Testis (tissue), 3 donors: ENCODE measurements around the gene PEX6. TPM values are rescaled to one million over a fixed set of nuclear protein-coding genes. Genes with fewer than 3 reads are reported as not detected.

ENCODE experiments used
- DNase-seq: peaks from one replicate; pipeline ENCODE4 v3.0.0-alpha.2; 2019
- H3K27ac ChIP-seq, 2 donors: fragments of 200-600 bp; sonication (generic); one replicate each; pipeline ENCODE4 v1.5.1; 2019
- H3K27me3 ChIP-seq: fragments of 200-600 bp; sonication (generic); one replicate; pipeline ENCODE4 v1.5.1; 2019
- H3K36me3 ChIP-seq: fragments of 200-600 bp; sonication (generic); one replicate; pipeline ENCODE4 v1.5.1; 2017; ENCODE audit warnings: low read depth; ENCODE audit errors: missing control alignments
- H3K4me1 ChIP-seq: fragments of 200-600 bp; sonication (generic); one replicate; pipeline ENCODE4 v1.5.1; 2019
- H3K4me3 ChIP-seq, 2 donors: fragments of 200-600 bp; sonication (generic); one replicate each; pipeline ENCODE4 v1.5.1; 2017 to 2019
- H3K9me3 ChIP-seq: fragments of 200-600 bp; sonication (generic); one replicate; pipeline ENCODE4 v1.5.1; 2017
- POLR2A ChIP-seq: fragments of 450-650 bp; IDR thresholded peaks from one replicate; pipeline ENCODE4 v1.6.1; 2017; ENCODE audit warnings: antibody characterized with exemption, mild to moderate bottlenecking, moderate library complexity
- WGBS, 2 donors: methylation state at CpG; one replicate each; pipeline ENCODE4 v1.1.5; 2018; 5-methylcytosine and 5-hydroxymethylcytosine counted together
- intact Hi-C: fragments of 100-400 bp; cut with DNase I; formaldehyde crosslinking; loops from one replicate; pipeline ENCODE4 v1.15.1; 2023; ENCODE audit warnings: low total_unique reads
- polyA plus RNA-seq: library from polyadenylated mRNA; stranded (reverse); fragments of 350-450 nt; fragmentation: Illumina TruSeq; extraction: RNeasy Lipid Tissue Mini Kit (QIAGEN cat#74804); gene quantifications from one replicate; pipeline ENCODE4 v1.2.3, GENCODE V29; 2014; ENCODE audit warnings: low read depth, low replicate concordance; ENCODE audit not compliant: insufficient read depth
- total RNA-seq, 2 donors: library from RNA; depleted of rRNA; stranded (reverse); fragments of >200 nt; gene quantifications; one replicate each; pipeline ENCODE4 v1.2.3, GENCODE V29; 2016
- TF ChIP-seq, protein P1 (sequence below), 3 experiments: fragments of 450-650 bp in 2 of 3; fragments of 200-600 bp in 1 of 3; sonication (generic) in 1 of 3; IDR thresholded peaks; one replicate each; pipeline ENCODE4 v1.5.1; 2016 to 2019; ENCODE audit warnings: antibody characterized with exemption in 3 of 3, mild to moderate bottlenecking in 2 of 3, moderate library complexity in 1 of 3

The PEX6 gene
- total and polyA plus RNA-seq, 3 donors from 2014 or later: 15.3 to 50.4 (median 22.5) TPM

DNA sequence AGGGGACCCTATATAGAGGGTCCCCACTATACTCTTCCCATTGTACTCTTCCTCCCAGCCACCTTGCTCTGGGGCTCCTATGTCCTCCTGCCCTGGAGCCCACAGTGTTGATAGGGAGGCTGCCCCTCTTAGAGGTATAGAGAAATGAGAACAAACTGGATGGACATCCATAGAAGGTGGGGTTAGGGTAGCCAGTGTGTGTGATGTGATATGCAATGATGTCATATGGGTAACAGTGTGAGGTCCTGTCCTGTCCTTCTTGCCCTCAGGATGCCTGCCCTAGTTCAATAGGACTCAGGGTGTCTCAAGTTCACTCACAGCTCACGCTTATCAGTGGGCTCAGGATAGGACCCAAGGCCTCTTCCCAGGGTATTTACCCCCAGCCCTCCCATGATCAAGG is 62.7 kb downstream of the PEX6 start:
- no peak for DNase-seq
- H3K27me3 ChIP-seq: no peaks in the 10 kb centered on the region
- H3K27ac ChIP-seq: no peak overlapping the region
- 80 to 83% methylated on average over 1 of the region's 1 CpG for WGBS, 2 donors
- H3K36me3 ChIP-seq: no peaks in the 10 kb centered on the region
- H3K4me3 ChIP-seq: no peak overlapping the region
- H3K9me3 ChIP-seq: no peaks in the 10 kb centered on the region
- TF ChIP-seq POLR2A: no peak
- TF ChIP-seq, protein P1, sequence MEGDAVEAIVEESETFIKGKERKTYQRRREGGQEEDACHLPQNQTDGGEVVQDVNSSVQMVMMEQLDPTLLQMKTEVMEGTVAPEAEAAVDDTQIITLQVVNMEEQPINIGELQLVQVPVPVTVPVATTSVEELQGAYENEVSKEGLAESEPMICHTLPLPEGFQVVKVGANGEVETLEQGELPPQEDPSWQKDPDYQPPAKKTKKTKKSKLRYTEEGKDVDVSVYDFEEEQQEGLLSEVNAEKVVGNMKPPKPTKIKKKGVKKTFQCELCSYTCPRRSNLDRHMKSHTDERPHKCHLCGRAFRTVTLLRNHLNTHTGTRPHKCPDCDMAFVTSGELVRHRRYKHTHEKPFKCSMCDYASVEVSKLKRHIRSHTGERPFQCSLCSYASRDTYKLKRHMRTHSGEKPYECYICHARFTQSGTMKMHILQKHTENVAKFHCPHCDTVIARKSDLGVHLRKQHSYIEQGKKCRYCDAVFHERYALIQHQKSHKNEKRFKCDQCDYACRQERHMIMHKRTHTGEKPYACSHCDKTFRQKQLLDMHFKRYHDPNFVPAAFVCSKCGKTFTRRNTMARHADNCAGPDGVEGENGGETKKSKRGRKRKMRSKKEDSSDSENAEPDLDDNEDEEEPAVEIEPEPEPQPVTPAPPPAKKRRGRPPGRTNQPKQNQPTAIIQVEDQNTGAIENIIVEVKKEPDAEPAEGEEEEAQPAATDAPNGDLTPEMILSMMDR (IDR thresholded peaks at IDR 0.05): no peak
- intact Hi-C loops: no loop called here
- H3K4me1 ChIP-seq: peaks cover 5% of the 10 kb centered on the region

DNA sequence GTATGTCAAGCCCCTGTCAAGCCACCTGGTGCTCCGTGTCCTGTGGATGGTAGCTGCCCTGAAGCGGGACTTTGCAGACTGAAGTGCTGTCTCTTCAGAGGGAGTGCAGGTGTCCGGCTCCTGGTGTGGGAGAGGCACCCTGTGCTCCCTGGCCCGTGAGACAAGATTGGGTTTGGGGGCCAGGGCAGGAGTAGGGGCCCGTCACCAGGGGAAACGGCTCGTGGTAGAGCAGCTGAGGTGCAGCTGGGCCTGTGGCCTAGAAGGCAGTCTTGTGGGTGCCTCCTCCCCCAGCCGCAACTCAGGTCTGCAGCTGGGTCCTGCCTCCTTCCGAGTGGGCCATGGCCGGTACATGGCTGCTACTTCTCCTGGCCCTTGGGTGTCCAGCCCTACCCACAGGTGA is 63.2 kb downstream of the PEX6 start, which contains the start of gene PTCRA:
TSS of gene PTCRA (plus strand) at position 322 of the 400 bp plus-strand sequence. CDS start at position 339, 17 bp downstream.
- Histone ChIP-seq H3K4me1 (peaks cover 5% of the 10 kb centered on the region), H3K36me3 (no peaks in the 10 kb centered on the region), H3K27me3 (no peaks in the 10 kb centered on the region), H3K4me3 (no peak within 1 kb of the TSS), H3K27ac (no peak within 1 kb of the TSS), H3K9me3 (no peaks in the 10 kb centered on the region)
- TF ChIP-seq POLR2A: no peak
- TF ChIP-seq, protein P1 (IDR thresholded peaks at IDR 0.05): no peak
- DNase-seq: no peak
- intact Hi-C loops: no loop called here
- 65 to 88% methylated on average over 8 to 10 of the region's 10 CpGs for WGBS, 2 donors

DNA sequence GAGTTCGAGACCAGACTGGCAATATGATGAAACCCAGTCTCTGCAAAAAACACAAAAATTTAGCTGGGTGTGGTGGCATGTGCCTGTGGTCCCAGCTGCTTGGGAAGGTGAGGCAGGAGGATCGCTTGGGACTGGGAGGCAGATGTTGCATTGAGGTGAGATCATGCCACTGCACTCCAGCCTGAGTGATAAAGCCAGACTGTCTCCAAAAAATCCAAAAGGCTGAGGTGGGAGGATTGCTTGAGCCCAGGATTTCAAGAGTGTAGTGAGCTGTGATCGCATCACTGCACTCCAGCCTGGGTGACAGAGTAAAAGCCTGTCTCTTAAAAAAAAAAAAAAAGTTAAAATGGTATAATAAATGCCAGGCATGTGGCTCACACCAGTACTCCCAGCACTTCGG is 64.4 kb downstream of the PEX6 start:
- no peak for TF ChIP-seq POLR2A
- TF ChIP-seq, protein P1 (IDR thresholded peaks at IDR 0.05): no peak
- WGBS, 2 donors: 77 to 91% methylated on average over 4 of the region's 4 CpGs
- Histone ChIP-seq H3K4me1 (peaks cover 5% of the 10 kb centered on the region), H3K27ac (no peak overlapping the region), H3K4me3 (no peak overlapping the region), H3K9me3 (no peaks in the 10 kb centered on the region), H3K27me3 (no peaks in the 10 kb centered on the region), H3K36me3 (no peaks in the 10 kb centered on the region)
- no peak for DNase-seq
- intact Hi-C loops: no loop called here

Other genes starting within 250 kb of the PEX6 start
- 10 to 100 TPM; 40.2 to 52.1 TPM for gene TBCC, start 233.1 kb downstream of the PEX6 start, total RNA-seq
- 35.0 TPM for gene TBCC, start 233.1 kb downstream of the PEX6 start, polyA plus RNA-seq
- 10 to 100 TPM; 20.4 to 21.1 TPM for gene BICRAL, start 197.1 kb downstream of the PEX6 start, total RNA-seq
- gene BICRAL, start 197.1 kb downstream of the PEX6 start, polyA plus RNA-seq: 12.5 TPM
- gene RPL7L1, start 99.6 kb downstream of the PEX6 start, total RNA-seq: 10 to 100 TPM; 62.6 to 66.8 TPM
- 51.4 TPM for gene RPL7L1, start 99.6 kb downstream of the PEX6 start, polyA plus RNA-seq
- under 1 TPM in 1 of 2 donors, not detected in 1; 0.56 TPM for gene PTCRA, start 63.1 kb downstream of the PEX6 start, total RNA-seq
- gene PTCRA, start 63.1 kb downstream of the PEX6 start, polyA plus RNA-seq: not detected
- gene CNPY3, start 49.7 kb downstream of the PEX6 start, total RNA-seq: 10 to 100 TPM; 40.4 to 46.7 TPM
- gene CNPY3, start 49.7 kb downstream of the PEX6 start, polyA plus RNA-seq: 74.8 TPM
- 1 to 10 TPM in 1 of 2 donors, under 1 TPM in 1; 0.31 to 1.7 TPM for gene GNMT, start 18.4 kb downstream of the PEX6 start, total RNA-seq
- 0.83 TPM for gene GNMT, start 18.4 kb downstream of the PEX6 start, polyA plus RNA-seq
- 10 to 100 TPM; 73.4 to 74.5 TPM for gene PPP2R5D, start 5.4 kb upstream of the PEX6 start, total RNA-seq
- gene PPP2R5D, start 5.4 kb upstream of the PEX6 start, polyA plus RNA-seq: 82.5 TPM
- gene MEA1, start 34.8 kb upstream of the PEX6 start, total RNA-seq: 100 to 1,000 TPM; 132 to 175 TPM
- gene MEA1, start 34.8 kb upstream of the PEX6 start, polyA plus RNA-seq: 522 TPM
- gene KLHDC3, start 35.1 kb upstream of the PEX6 start, total RNA-seq: 100 to 1,000 TPM; 207 to 210 TPM
- gene KLHDC3, start 35.1 kb upstream of the PEX6 start, polyA plus RNA-seq: 422 TPM
- 10 to 100 TPM; 34.2 to 49.5 TPM for gene RRP36, start 42.4 kb upstream of the PEX6 start, total RNA-seq
- gene RRP36, start 42.4 kb upstream of the PEX6 start, polyA plus RNA-seq: 39.9 TPM
- gene CUL7, start 74.7 kb upstream of the PEX6 start, total RNA-seq: 10 to 100 TPM; 23.9 to 31.5 TPM
- gene CUL7, start 74.7 kb upstream of the PEX6 start, polyA plus RNA-seq: 16.6 TPM
- 10 to 100 TPM; 37.2 to 54.8 TPM for gene MRPL2, start 80.3 kb upstream of the PEX6 start, total RNA-seq
- gene MRPL2, start 80.3 kb upstream of the PEX6 start, polyA plus RNA-seq: 72.8 TPM
- gene KLC4, start 80.5 kb upstream of the PEX6 start, total RNA-seq: 10 to 100 TPM; 41.1 to 49.4 TPM
- 63.1 TPM for gene KLC4, start 80.5 kb upstream of the PEX6 start, polyA plus RNA-seq
- gene PTK7, start 97.1 kb upstream of the PEX6 start, total RNA-seq: 10 to 100 TPM; 58.8 to 68.7 TPM
- 60.8 TPM for gene PTK7, start 97.1 kb upstream of the PEX6 start, polyA plus RNA-seq
- 10 to 100 TPM; 36.5 to 39.2 TPM for gene SRF, start 192.1 kb upstream of the PEX6 start, total RNA-seq
- 28.4 TPM for gene SRF, start 192.1 kb upstream of the PEX6 start, polyA plus RNA-seq
- 100 to 1,000 TPM in 1 of 2 donors, 10 to 100 TPM in 1; 90.6 to 110 TPM for gene CUL9, start 203.0 kb upstream of the PEX6 start, total RNA-seq
- 101 TPM for gene CUL9, start 203.0 kb upstream of the PEX6 start, polyA plus RNA-seq